Measurements from ENCODE around the gene ETDB.

The ETDB gene

GRCh38 chrX:135086197-135086854 is 34.0 kb downstream of the ETDB start:
- Histone ChIP-seq H3K4me3 (ENCODE audit: low read length in 2 of 2) (no peak overlapping the region), H3K9ac (ENCODE audit: low read depth, low read length, poor library complexity) (no peak overlapping the region), H3K27me3 (ENCODE audit: control insufficient read depth in 3 of 3, insufficient read depth in 3 of 3, low read depth in 1 of 3, low read length in 3 of 3) (peaks cover 0 to 6% (median 0%) of the 10 kb centered on the region in 3 experiments), H2BK120ac (ENCODE audit: low read depth, low read length) (no peak overlapping the region), H3K9me3 (replicated peaks in 1 of 2; ENCODE audit: control insufficient read depth in 2 of 2, insufficient read depth in 1 of 2, low read depth in 1 of 2, low read length in 2 of 2) (no peaks in the 10 kb centered on the region), H3K27ac (replicated peaks; ENCODE audit: low read length) (no peak overlapping the region), H3K79me1 (ENCODE audit: low read depth, low read length) (no peaks in the 10 kb centered on the region), H2BK12ac (ENCODE audit: low read length) (no peak overlapping the region), H3K4ac (ENCODE audit: low read length) (no peak overlapping the region), H2AFZ (ENCODE audit: low read length) (no peak overlapping the region), H2AK5ac (ENCODE audit: low read depth, low read length) (no peak overlapping the region), H3K14ac (ENCODE audit: low read length) (no peak overlapping the region), H3K4me2 (ENCODE audit: insufficient read depth, low read length, poor library complexity, severe bottlenecking) (no peak overlapping the region), H3K36me3 (replicated peaks in 1 of 2; ENCODE audit: control insufficient read depth in 2 of 2, insufficient read depth in 2 of 2, low read length in 2 of 2) (no peaks in the 10 kb centered on the region), H3K18ac (ENCODE audit: low read length) (no peak overlapping the region), H2BK15ac (ENCODE audit: low read length) (no peak overlapping the region), H2BK5ac (ENCODE audit: low read length) (no peak overlapping the region), H3K4me1 (ENCODE audit: control insufficient read depth in 2 of 2, insufficient read depth in 1 of 2, low read depth in 1 of 2, low read length in 2 of 2) (no peaks in the 10 kb centered on the region), H4K8ac (ENCODE audit: low read depth, low read length) (no peak overlapping the region), H3K23ac (ENCODE audit: low read depth, low read length, poor library complexity) (no peak overlapping the region), H4K91ac (ENCODE audit: low read depth, low read length, poor library complexity) (no peak overlapping the region)
- DNase-seq (ENCODE audit: low spot score): peak; percentile 29
- no CpG with 5 or more reads among the region's 4 CpGs for WGBS, 2 donors (ENCODE audit: extremely low coverage in 2 of 2, insufficient read length in 2 of 2, insufficient replicate concordance in 1 of 2)

- no peak overlapping the region for H3K27ac ChIP-seq (replicated peaks; ENCODE audit: low read length)
- no peaks in the 10 kb centered on the region for H3K79me1 ChIP-seq (ENCODE audit: low read depth, low read length)
- no peak overlapping the region for H4K91ac ChIP-seq (ENCODE audit: low read depth, low read length, poor library complexity)
- no peak overlapping the region for H3K9ac ChIP-seq (ENCODE audit: low read depth, low read length, poor library complexity)
- H2AK5ac ChIP-seq (ENCODE audit: low read depth, low read length): no peak overlapping the region
- H2BK120ac ChIP-seq (ENCODE audit: low read depth, low read length): no peak overlapping the region
- WGBS, 2 donors (ENCODE audit: extremely low coverage in 2 of 2, insufficient read length in 2 of 2, insufficient replicate concordance in 1 of 2): no CpG with 5 or more reads among the region's 2 CpGs
- H3K4ac ChIP-seq (ENCODE audit: low read length): no peak overlapping the region
- H3K18ac ChIP-seq (ENCODE audit: low read length): no peak overlapping the region
- no peaks in the 10 kb centered on the region for H3K4me1 ChIP-seq (ENCODE audit: control insufficient read depth in 2 of 2, insufficient read depth in 1 of 2, low read depth in 1 of 2, low read length in 2 of 2)
- no peak overlapping the region for H2BK15ac ChIP-seq (ENCODE audit: low read length)
- DNase-seq (ENCODE audit: low spot score): no peak
- peaks cover 0 to 16% (median 0%) of the 10 kb centered on the region in 3 experiments for H3K27me3 ChIP-seq (ENCODE audit: control insufficient read depth in 3 of 3, insufficient read depth in 3 of 3, low read depth in 1 of 3, low read length in 3 of 3)
- no peak overlapping the region for H3K23ac ChIP-seq (ENCODE audit: low read depth, low read length, poor library complexity)
- no peaks in the 10 kb centered on the region for H3K9me3 ChIP-seq (replicated peaks in 1 of 2; ENCODE audit: control insufficient read depth in 2 of 2, insufficient read depth in 1 of 2, low read depth in 1 of 2, low read length in 2 of 2)
- H3K4me3 ChIP-seq (ENCODE audit: low read length in 2 of 2): no peak overlapping the region
- no peak overlapping the region for H3K4me2 ChIP-seq (ENCODE audit: insufficient read depth, low read length, poor library complexity, severe bottlenecking)
- H3K36me3 ChIP-seq (replicated peaks in 1 of 2; ENCODE audit: control insufficient read depth in 2 of 2, insufficient read depth in 2 of 2, low read length in 2 of 2): no peaks in the 10 kb centered on the region
- no peak overlapping the region for H2BK12ac ChIP-seq (ENCODE audit: low read length)
- H2BK5ac ChIP-seq (ENCODE audit: low read length): no peak overlapping the region
- H2AFZ ChIP-seq (ENCODE audit: low read length): no peak overlapping the region
- no peak overlapping the region for H3K14ac ChIP-seq (ENCODE audit: low read length)
- H4K8ac ChIP-seq (ENCODE audit: low read depth, low read length): no peak overlapping the region
These were observed 38.5 kb downstream of the ETDB start for GRCh38 chrX:135081693-135082404.

Data from neuronal stem cell (in vitro differentiated cells).